AG09309 (cell line): ENCODE measurements around the gene ITPRIPL2.

ENCODE experiments used
- DNase-seq: peaks from one replicate; pipeline ENCODE4 v3.0.0-alpha.2; 2010; ENCODE audit warnings: low read depth
- H3K4me3 ChIP-seq: 2 replicates; pipeline ENCODE4 v1.5.1; 2011; ENCODE audit warnings: mild to moderate bottlenecking, low read depth, low read length, moderate library complexity; ENCODE audit not compliant: control insufficient read depth
- TF ChIP-seq, protein P1 (sequence below): IDR thresholded peaks from 2 replicates; pipeline ENCODE4 v1.5.1; 2011; ENCODE audit warnings: mild to moderate bottlenecking, low read depth, low read length, inconsistent platforms; ENCODE audit not compliant: insufficient read depth, control insufficient read depth; ENCODE audit errors: missing control alignments

Gene ITPRIPL2

GRCh38 chr16:19085679-19086200 is 28.0 kb upstream of the ITPRIPL2 start:
- no peak overlapping the region for H3K4me3 ChIP-seq
- TF ChIP-seq, protein P1, sequence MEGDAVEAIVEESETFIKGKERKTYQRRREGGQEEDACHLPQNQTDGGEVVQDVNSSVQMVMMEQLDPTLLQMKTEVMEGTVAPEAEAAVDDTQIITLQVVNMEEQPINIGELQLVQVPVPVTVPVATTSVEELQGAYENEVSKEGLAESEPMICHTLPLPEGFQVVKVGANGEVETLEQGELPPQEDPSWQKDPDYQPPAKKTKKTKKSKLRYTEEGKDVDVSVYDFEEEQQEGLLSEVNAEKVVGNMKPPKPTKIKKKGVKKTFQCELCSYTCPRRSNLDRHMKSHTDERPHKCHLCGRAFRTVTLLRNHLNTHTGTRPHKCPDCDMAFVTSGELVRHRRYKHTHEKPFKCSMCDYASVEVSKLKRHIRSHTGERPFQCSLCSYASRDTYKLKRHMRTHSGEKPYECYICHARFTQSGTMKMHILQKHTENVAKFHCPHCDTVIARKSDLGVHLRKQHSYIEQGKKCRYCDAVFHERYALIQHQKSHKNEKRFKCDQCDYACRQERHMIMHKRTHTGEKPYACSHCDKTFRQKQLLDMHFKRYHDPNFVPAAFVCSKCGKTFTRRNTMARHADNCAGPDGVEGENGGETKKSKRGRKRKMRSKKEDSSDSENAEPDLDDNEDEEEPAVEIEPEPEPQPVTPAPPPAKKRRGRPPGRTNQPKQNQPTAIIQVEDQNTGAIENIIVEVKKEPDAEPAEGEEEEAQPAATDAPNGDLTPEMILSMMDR: no peak
- DNase-seq: no peak

DNA sequence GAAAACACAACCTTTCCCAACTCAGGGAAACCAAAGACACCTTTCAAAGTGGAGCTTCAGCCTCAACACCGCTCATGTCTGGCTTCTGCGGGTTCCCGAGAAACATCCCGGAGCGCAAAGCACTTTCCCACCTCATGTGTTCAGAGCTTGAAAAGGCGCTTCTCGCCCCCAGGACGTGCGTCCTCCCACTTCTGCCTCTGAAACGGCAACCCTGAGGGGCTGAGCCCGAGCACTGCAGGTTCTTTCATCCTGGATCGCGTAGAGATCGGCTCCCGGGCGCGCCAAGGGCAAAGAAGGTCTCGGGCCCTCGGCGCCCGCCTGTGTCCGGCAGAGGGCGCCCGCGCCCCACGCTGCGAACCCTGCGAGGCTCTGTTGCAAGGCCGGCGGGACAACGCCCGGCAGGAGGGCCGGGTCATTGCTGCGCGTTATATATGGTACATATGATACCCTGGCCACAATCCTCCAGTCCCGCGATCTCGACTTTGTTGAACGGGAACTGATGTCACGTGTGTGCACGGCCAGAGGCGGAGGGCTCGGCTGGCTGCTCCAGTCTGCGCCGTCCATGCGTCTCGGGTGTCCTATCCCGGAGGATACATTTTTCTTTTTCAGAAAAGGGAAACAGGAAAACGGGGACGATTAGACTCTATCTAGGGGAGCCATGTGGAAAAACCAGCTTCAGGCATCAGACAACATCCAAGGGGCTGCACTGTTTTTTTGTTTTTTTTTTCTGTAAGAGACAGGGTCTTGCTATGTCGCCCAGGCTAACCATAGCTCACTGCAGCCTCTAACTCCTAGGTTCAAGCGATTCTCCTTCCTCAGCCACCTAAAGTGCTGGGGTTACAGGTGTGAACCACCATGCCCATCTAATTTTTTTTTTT is 27.2 kb upstream of the ITPRIPL2 start:
- TF ChIP-seq, protein P1: peak; percentile 91
- DNase-seq: peak; percentile 37
- peak overlapping the region; percentile 49 for H3K4me3 ChIP-seq

DNA sequence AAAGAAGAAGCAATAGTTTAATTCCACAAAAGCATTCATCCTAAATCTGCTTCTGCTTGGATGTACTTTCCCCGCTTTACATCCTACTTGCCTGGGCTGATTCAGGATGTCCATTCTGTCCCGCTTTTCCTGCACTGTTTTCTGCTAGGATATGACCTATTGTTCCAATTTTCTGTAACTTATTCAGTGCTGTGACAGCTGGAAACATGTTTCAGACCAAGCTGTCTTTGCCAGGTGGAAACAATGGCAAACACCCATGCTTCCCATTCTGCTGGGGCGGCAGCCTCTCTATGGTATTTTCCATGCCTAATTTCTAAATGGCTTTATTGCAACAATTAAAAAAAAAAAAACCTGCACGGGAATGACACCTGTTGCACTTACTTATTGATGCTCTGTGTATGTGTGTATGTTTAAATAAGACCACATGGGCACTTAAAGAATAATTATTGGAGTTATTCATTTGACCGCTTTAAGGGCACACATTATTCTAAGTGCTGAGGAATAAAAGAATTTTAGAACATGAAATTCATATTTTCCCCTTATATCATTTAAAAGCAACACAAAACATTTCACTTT is 25.3 kb upstream of the ITPRIPL2 start:
- TF ChIP-seq, protein P1: no peak
- DNase-seq: no peak
- no peak overlapping the region for H3K4me3 ChIP-seq

- no peak for DNase-seq
- no peak overlapping the region for H3K4me3 ChIP-seq
- TF ChIP-seq, protein P1: no peak
Measured at GRCh38 chr16:19089410-19089955, 24.3 kb upstream of the ITPRIPL2 start.

DNA sequence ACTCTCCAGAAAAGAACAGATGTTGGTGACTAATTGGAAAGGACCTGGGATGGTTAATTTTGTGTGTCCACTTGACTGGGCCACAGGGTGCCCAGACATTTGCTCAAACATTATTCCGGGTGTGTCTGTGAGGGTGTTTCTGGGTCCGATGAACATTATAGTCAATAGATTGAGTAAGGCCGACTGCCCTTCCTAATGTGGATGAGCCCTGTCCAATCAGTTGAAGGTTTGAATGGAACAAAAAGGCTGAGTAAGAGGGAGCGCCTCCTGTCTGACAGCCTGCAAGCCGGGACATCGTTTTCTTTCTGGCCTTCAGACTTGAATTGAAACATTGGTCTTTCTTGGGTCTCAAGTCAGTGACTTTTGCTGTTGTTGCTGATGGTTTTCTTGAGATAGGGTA is 22.8 kb upstream of the ITPRIPL2 start:
- no peak overlapping the region for H3K4me3 ChIP-seq
- TF ChIP-seq, protein P1: no peak
- no peak for DNase-seq

- no peak for DNase-seq
- TF ChIP-seq, protein P1: no peak
- no peak overlapping the region for H3K4me3 ChIP-seq
Measured at GRCh38 chr16:19092653-19093410, 20.9 kb upstream of the ITPRIPL2 start.
